Stimulated activated effector memory CD8-positive, alpha-beta T cell treated with anti-CD3 and anti-CD28 coated beads, Interleukin-12 subunit alpha, Interleukin-12 subunit beta, amount 100 ng/mL, for 72 hours (primary cell): Measurements from ENCODE around the gene SLC6A3.
"Not testable (repeated sequence)": the region's sequence is repeated elsewhere in the genome, so short reads cannot be mapped to it uniquely, and the experiment has no call there.

Experiments used
- ATAC-seq: fragments of 150-1000 bp; cut with Tn5 transposase; 2 replicates; pipeline ENCODE4 v1.10.0; 2021
- DNase-seq, 2 donors: peaks; one replicate each; pipeline ENCODE4 v3.0.0; 2021 to 2022; ENCODE audit warnings: low spot score in 2 of 2
- H3K27ac Mint-ChIP-seq: one replicate; pipeline ENCODE4 v1.8.0; 2022; ENCODE audit warnings: mild to moderate bottlenecking, mixed read lengths
- H3K36me3 Mint-ChIP-seq: one replicate; pipeline ENCODE4 v1.8.0; 2022; ENCODE audit warnings: mild to moderate bottlenecking, mixed read lengths
- H3K4me1 Mint-ChIP-seq: one replicate; pipeline ENCODE4 v1.8.0; 2022; ENCODE audit warnings: mixed read lengths
- H3K4me3 Mint-ChIP-seq: one replicate; pipeline ENCODE4 v1.8.0; 2022; ENCODE audit warnings: mild to moderate bottlenecking, mixed read lengths
- H3K9me3 Mint-ChIP-seq: one replicate; pipeline ENCODE4 v1.8.0; 2022; ENCODE audit warnings: mixed read lengths

SLC6A3 gene

GRCh38 chr5:1461396-1461795 is 16.2 kb upstream of the SLC6A3 start:
- no peak for ATAC-seq
- Mint-ChIP-seq H3K9me3 (peaks cover 4% of the 10 kb centered on the region), H3K36me3 (peaks cover 69% of the 10 kb centered on the region), H3K27ac (no peak overlapping the region), H3K4me1 (peaks cover 12% of the 10 kb centered on the region), H3K4me3 (no peak overlapping the region)
- no peak for DNase-seq

- H3K9me3 Mint-ChIP-seq: peaks cover 8% of the 10 kb centered on the region
- ATAC-seq (no peak), DNase-seq (no peak)
- H3K27ac Mint-ChIP-seq: peak overlapping the region; percentile 17
- no peak overlapping the region for H3K4me3 Mint-ChIP-seq
- H3K4me1 Mint-ChIP-seq: peaks cover 8% of the 10 kb centered on the region
- peaks cover 56% of the 10 kb centered on the region for H3K36me3 Mint-ChIP-seq
These were observed 14.9 kb upstream of the SLC6A3 start for GRCh38 chr5:1460054-1460682.

GRCh38 chr5:1459435-1459834 is 14.2 kb upstream of the SLC6A3 start:
- not testable (repeated sequence) for H3K4me1 Mint-ChIP-seq, DNase-seq, H3K9me3 Mint-ChIP-seq, ATAC-seq, H3K4me3 Mint-ChIP-seq, H3K27ac Mint-ChIP-seq
- peaks cover 49% of the 10 kb centered on the region for H3K36me3 Mint-ChIP-seq

- not testable (repeated sequence) for H3K27ac Mint-ChIP-seq, DNase-seq, H3K4me3 Mint-ChIP-seq, H3K4me1 Mint-ChIP-seq, H3K9me3 Mint-ChIP-seq, ATAC-seq
- peaks cover 18% of the 10 kb centered on the region for H3K36me3 Mint-ChIP-seq
These were observed 11.1 kb upstream of the SLC6A3 start for GRCh38 chr5:1456110-1456881.

- H3K4me1 Mint-ChIP-seq: peaks cover 6% of the 10 kb centered on the region
- ATAC-seq (no peak), DNase-seq (no peak)
- no peak overlapping the region for H3K4me3 Mint-ChIP-seq
- H3K36me3 Mint-ChIP-seq: peaks cover 8% of the 10 kb centered on the region
- peaks cover 8% of the 10 kb centered on the region for H3K9me3 Mint-ChIP-seq
- H3K27ac Mint-ChIP-seq: no peak overlapping the region
These were observed 8.4 kb upstream of the SLC6A3 start for GRCh38 chr5:1453613-1454012.

- no peak for DNase-seq
- Mint-ChIP-seq H3K36me3 (no peaks in the 10 kb centered on the region), H3K4me1 (peaks cover 26% of the 10 kb centered on the region), H3K27ac (peak overlapping the region; percentile 23), H3K9me3 (no peaks in the 10 kb centered on the region), H3K4me3 (no peak overlapping the region)
- no peak for ATAC-seq
These were observed 3.9 kb upstream of the SLC6A3 start for GRCh38 chr5:1449081-1449630.

- Mint-ChIP-seq H3K4me3 (peak overlapping the region; percentile 39), H3K36me3 (no peaks in the 10 kb centered on the region), H3K9me3 (no peaks in the 10 kb centered on the region), H3K27ac (peak overlapping the region; percentile 60), H3K4me1 (peaks cover 26% of the 10 kb centered on the region)
- DNase-seq (peak in 1 of 2 donors; percentile 59), ATAC-seq (peak; percentile 96)
These were observed 3.3 kb upstream of the SLC6A3 start for GRCh38 chr5:1448511-1449011.

- Mint-ChIP-seq H3K9me3 (no peaks in the 10 kb centered on the region), H3K27ac (no peak overlapping the region), H3K36me3 (no peaks in the 10 kb centered on the region), H3K4me3 (peak overlapping the region; percentile 39), H3K4me1 (peaks cover 26% of the 10 kb centered on the region)
- ATAC-seq: no peak
- DNase-seq: no peak
These were observed 2.6 kb upstream of the SLC6A3 start for GRCh38 chr5:1447671-1448361.

GRCh38 chr5:1446602-1447343 is 1.5 kb upstream of the SLC6A3 start:
- Mint-ChIP-seq H3K4me1 (peaks cover 26% of the 10 kb centered on the region), H3K36me3 (no peaks in the 10 kb centered on the region), H3K27ac (no peak overlapping the region), H3K9me3 (no peaks in the 10 kb centered on the region), H3K4me3 (no peak overlapping the region)
- no peak for ATAC-seq
- no peak for DNase-seq

- Mint-ChIP-seq H3K27ac (no peak overlapping the region), H3K9me3 (no peaks in the 10 kb centered on the region), H3K4me1 (peaks cover 26% of the 10 kb centered on the region), H3K36me3 (no peaks in the 10 kb centered on the region), H3K4me3 (no peak overlapping the region)
- DNase-seq: no peak
- no peak for ATAC-seq
These were observed 705 bp upstream of the SLC6A3 start for GRCh38 chr5:1445689-1446601.

- Mint-ChIP-seq H3K4me1 (peaks cover 26% of the 10 kb centered on the region), H3K36me3 (no peaks in the 10 kb centered on the region), H3K27ac (no peak overlapping the region), H3K9me3 (peaks cover 7% of the 10 kb centered on the region), H3K4me3 (peak overlapping the region; percentile 32)
- no peak for DNase-seq
- ATAC-seq: no peak
These were observed 665 bp downstream of the SLC6A3 start for GRCh38 chr5:1444361-1445189.

- DNase-seq (no peak), ATAC-seq (no peak)
- Mint-ChIP-seq H3K4me1 (peaks cover 23% of the 10 kb centered on the region), H3K27ac (no peak overlapping the region), H3K36me3 (no peaks in the 10 kb centered on the region), H3K9me3 (peaks cover 7% of the 10 kb centered on the region), H3K4me3 (peak overlapping the region; percentile 32)
These were observed 1.3 kb downstream of the SLC6A3 start for GRCh38 chr5:1443991-1444360.

- Mint-ChIP-seq H3K4me3 (no peak overlapping the region), H3K4me1 (peaks cover 15% of the 10 kb centered on the region), H3K36me3 (no peaks in the 10 kb centered on the region), H3K9me3 (peaks cover 7% of the 10 kb centered on the region), H3K27ac (no peak overlapping the region)
- no peak for ATAC-seq
- DNase-seq: no peak
These were observed 2.1 kb downstream of the SLC6A3 start for GRCh38 chr5:1443171-1443570.
